ENCODE data around the gene LIMS2.

GRCh38 chr2:127614246-127614645 lies 61.1 kb downstream of the LIMS2 start:
- TF ChIP-seq CTCF (IDR thresholded peaks at IDR 0.05): no peak
- no peak for TF ChIP-seq POLR2A (IDR thresholded peaks at IDR 0.05)

All from tibial nerve (tissue), 3 donors.